Esophagus muscularis mucosa (tissue), 3 donors: ENCODE results near the gene GTF3C5.

Experiments
- POLR2A ChIP-seq: fragments of 450-650 bp; IDR thresholded peaks from one replicate; pipeline ENCODE4 v1.6.1; 2017; ENCODE audit warnings: antibody characterized with exemption, moderate library complexity, mild to moderate bottlenecking, low read depth
- TF ChIP-seq, protein P1 (sequence below), 3 experiments: fragments of 200-600 bp in 2 of 3; fragments of 450-650 bp in 1 of 3; sonication (generic) in 2 of 3; IDR thresholded peaks; one replicate each; pipeline ENCODE4 v1.5.1; 2017 to 2019; ENCODE audit warnings: antibody characterized with exemption in 3 of 3, mild to moderate bottlenecking in 2 of 3, moderate library complexity in 1 of 3

DNA sequence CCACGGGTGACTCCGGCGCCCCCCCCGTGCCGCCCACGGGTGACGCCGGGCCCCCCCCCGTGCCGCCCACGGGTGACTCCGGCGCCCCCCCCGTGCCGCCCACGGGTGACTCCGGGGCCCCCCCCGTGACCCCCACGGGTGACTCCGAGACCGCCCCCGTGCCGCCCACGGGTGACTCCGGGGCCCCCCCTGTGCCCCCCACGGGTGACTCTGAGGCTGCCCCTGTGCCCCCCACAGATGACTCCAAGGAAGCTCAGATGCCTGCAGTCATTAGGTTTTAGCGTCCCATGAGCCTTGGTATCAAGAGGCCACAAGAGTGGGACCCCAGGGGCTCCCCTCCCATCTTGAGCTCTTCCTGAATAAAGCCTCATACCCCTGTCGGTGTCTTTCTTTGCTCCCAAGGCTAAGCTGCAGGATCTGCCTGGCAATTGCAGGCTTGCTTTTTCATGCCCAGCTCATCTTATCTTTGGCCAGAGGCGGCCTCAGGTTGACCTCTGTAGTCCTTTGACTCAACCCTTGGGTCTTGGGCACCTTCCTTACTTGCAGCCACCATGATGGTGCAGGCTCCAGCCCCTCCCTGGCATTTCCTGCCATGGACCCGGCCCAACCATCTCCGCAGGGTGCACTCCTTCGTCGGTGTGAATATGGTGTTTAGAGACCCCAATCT, 40.8 kb downstream of the GTF3C5 start:
- TF ChIP-seq, protein P1, sequence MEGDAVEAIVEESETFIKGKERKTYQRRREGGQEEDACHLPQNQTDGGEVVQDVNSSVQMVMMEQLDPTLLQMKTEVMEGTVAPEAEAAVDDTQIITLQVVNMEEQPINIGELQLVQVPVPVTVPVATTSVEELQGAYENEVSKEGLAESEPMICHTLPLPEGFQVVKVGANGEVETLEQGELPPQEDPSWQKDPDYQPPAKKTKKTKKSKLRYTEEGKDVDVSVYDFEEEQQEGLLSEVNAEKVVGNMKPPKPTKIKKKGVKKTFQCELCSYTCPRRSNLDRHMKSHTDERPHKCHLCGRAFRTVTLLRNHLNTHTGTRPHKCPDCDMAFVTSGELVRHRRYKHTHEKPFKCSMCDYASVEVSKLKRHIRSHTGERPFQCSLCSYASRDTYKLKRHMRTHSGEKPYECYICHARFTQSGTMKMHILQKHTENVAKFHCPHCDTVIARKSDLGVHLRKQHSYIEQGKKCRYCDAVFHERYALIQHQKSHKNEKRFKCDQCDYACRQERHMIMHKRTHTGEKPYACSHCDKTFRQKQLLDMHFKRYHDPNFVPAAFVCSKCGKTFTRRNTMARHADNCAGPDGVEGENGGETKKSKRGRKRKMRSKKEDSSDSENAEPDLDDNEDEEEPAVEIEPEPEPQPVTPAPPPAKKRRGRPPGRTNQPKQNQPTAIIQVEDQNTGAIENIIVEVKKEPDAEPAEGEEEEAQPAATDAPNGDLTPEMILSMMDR (IDR thresholded peaks at IDR 0.05) = no peak
- TF ChIP-seq POLR2A = no peak
